Measurements from ENCODE around the gene PGP.

The PGP gene

DNA sequence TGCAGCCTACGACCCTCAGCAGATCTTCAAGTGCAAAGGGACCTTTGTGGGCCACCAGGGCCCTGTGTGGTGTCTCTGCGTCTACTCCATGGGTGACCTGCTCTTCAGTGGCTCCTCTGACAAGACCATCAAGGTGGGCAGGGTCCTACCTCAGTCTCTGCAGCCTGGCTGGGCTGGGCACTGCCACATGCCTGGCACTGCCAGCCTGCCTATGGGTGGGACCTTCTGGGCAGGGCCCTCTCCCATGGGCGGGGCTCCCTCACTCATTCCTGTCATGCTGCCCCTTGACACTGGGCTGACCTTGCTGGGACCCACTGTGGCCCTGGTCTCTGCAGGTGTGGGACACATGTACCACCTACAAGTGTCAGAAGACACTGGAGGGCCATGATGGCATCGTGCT lies 40.7 kb downstream of the PGP start:
- Histone ChIP-seq H3K27ac (no peak overlapping the region), H3K9ac (ENCODE audit: insufficient read length) (no peak overlapping the region), H3K36me3 (ENCODE audit: insufficient read depth, low read length) (peaks cover 13% of the 10 kb centered on the region; the same call in 1 of the 2 replicates), H3K9me3 (ENCODE audit: low read depth, low read length) (no peaks in the 10 kb centered on the region), H3K4me3 (no peak overlapping the region)
- TF ChIP-seq FOXP2 (optimal IDR thresholded peaks at IDR 0.05; ENCODE audit: control extremely low read depth, extremely low read length, insufficient read depth) (no peak), POLR2AphosphoS5 (IDR thresholded peaks at IDR 0.05; ENCODE audit: borderline replicate concordance, low read depth, low read length) (no peak), EZH2 (IDR thresholded peaks at IDR 0.05) (no peak)
- no peak for DNase-seq (ENCODE audit: low read depth, low spot score)

DNA sequence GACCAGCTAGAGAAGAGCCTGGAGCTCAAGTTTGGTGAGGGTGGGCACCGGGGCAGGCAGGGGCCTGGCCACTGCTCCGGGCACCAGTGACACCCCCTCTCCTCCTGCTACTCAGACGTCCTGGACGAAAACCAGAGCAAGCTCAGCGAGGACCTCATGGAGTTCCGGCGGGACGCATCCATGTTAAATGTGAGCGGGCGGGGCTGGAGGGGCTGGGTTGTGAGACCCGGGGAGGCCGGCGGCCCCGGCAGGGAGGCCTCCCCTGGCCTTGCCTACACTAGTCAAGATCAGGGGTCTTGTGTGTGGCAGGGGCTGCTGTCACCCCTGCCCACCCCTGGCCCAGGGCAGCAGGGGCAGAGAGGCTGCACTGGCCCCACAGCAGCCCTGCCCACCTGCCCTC lies 41.3 kb downstream of the PGP start:
- Histone ChIP-seq H3K27ac (no peak overlapping the region), H3K9ac (ENCODE audit: insufficient read length) (no peak overlapping the region), H3K4me3 (no peak overlapping the region), H3K36me3 (ENCODE audit: insufficient read depth, low read length) (peaks cover 13% of the 10 kb centered on the region; the same call in 1 of the 2 replicates), H3K9me3 (ENCODE audit: low read depth, low read length) (no peaks in the 10 kb centered on the region)
- no peak for TF ChIP-seq FOXP2 (optimal IDR thresholded peaks at IDR 0.05; ENCODE audit: control extremely low read depth, extremely low read length, insufficient read depth)
- no peak for TF ChIP-seq POLR2AphosphoS5 (IDR thresholded peaks at IDR 0.05; ENCODE audit: borderline replicate concordance, low read depth, low read length)
- no peak for TF ChIP-seq EZH2 (IDR thresholded peaks at IDR 0.05)
- DNase-seq (ENCODE audit: low read depth, low spot score) = no peak

DNA sequence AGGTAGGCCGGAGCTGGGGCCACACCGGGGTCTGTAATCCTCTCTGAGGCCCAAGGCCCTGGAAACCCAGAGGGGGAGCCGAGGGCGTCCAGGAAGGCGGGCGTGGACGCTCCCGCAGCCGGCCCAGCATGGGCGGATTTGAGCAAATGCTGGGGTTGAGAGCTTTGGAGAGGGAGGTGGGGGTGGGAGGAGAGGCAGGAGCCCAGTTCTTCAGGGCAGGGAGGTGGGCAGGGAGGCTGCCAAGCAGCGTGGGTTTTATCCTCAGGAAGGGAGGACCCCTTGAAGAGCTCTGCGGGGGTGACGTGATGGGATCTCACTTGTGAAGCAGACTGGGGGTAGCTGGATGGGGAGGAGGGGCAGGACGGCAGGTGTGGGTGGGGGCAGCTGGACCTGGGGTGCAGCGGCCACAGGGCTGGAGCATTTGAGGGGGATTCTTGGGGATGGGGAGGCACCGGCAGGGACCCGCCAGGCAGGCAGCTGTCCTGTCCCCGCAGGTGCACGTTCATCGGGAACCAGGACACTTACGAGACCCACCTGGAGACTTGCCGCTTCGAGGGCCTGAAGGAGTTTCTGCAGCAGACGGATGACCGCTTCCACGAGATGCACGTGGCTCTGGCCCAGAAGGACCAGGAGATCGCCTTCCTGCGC lies 41.8 kb downstream of the PGP start:
- TF ChIP-seq FOXP2 (optimal IDR thresholded peaks at IDR 0.05; ENCODE audit: control extremely low read depth, extremely low read length, insufficient read depth) = no peak
- no peak for TF ChIP-seq EZH2 (IDR thresholded peaks at IDR 0.05)
- TF ChIP-seq POLR2AphosphoS5 (IDR thresholded peaks at IDR 0.05; ENCODE audit: borderline replicate concordance, low read depth, low read length) = no peak

DNA sequence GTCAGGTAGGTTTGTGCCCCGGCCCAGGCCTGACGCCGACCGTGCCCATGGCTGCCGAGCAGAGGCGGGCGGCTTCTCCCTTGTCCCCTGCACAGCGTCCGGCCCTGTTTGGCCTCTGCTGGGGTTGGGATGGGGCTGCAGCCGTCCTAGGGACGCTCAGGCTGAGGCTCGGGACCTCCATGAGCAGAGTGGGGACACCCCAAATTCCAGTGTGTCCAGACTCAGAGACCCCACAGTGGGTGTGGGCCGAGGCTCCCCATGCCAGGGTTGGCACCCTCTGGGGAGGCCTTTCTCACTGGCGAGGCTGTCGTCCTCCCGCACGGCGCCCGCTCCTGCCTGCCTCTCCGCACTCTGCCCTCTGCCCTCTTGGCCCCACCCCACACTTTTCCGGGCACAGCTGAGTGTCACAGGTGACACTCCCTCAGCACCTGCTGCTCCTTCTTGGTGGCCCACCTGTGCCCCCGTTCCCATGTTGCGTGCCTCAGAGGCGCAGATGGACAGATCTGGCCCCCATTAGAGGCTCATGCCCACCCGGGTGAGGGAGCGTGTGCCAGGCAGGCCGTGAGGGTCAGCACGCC lies 43.0 kb downstream of the PGP start:
- no peak overlapping the region for H3K9ac ChIP-seq (ENCODE audit: insufficient read length)
- H3K27ac ChIP-seq = no peak overlapping the region
- TF ChIP-seq EZH2 (IDR thresholded peaks at IDR 0.05) (no peak), POLR2AphosphoS5 (IDR thresholded peaks at IDR 0.05; ENCODE audit: borderline replicate concordance, low read depth, low read length) (no peak), FOXP2 (optimal IDR thresholded peaks at IDR 0.05; ENCODE audit: control extremely low read depth, extremely low read length, insufficient read depth) (no peak)
- no peaks in the 10 kb centered on the region for H3K9me3 ChIP-seq (ENCODE audit: low read depth, low read length)
- no peak overlapping the region for H3K4me3 ChIP-seq
- H3K36me3 ChIP-seq (ENCODE audit: insufficient read depth, low read length) = peaks cover 19% of the 10 kb centered on the region; the same call in 1 of the 2 replicates
- DNase-seq (ENCODE audit: low read depth, low spot score) = no peak

More for the DNA sequence above, 41.8 kb downstream of the PGP start:
- H3K4me3 ChIP-seq = no peak overlapping the region
- H3K36me3 ChIP-seq (ENCODE audit: insufficient read depth, low read length) = peaks cover 18% of the 10 kb centered on the region; the same call in 1 of the 2 replicates
- H3K9me3 ChIP-seq (ENCODE audit: low read depth, low read length) = no peaks in the 10 kb centered on the region
- DNase-seq (ENCODE audit: low read depth, low spot score) = no peak
- no peak overlapping the region for H3K9ac ChIP-seq (ENCODE audit: insufficient read length)
- no peak overlapping the region for H3K27ac ChIP-seq

DNA sequence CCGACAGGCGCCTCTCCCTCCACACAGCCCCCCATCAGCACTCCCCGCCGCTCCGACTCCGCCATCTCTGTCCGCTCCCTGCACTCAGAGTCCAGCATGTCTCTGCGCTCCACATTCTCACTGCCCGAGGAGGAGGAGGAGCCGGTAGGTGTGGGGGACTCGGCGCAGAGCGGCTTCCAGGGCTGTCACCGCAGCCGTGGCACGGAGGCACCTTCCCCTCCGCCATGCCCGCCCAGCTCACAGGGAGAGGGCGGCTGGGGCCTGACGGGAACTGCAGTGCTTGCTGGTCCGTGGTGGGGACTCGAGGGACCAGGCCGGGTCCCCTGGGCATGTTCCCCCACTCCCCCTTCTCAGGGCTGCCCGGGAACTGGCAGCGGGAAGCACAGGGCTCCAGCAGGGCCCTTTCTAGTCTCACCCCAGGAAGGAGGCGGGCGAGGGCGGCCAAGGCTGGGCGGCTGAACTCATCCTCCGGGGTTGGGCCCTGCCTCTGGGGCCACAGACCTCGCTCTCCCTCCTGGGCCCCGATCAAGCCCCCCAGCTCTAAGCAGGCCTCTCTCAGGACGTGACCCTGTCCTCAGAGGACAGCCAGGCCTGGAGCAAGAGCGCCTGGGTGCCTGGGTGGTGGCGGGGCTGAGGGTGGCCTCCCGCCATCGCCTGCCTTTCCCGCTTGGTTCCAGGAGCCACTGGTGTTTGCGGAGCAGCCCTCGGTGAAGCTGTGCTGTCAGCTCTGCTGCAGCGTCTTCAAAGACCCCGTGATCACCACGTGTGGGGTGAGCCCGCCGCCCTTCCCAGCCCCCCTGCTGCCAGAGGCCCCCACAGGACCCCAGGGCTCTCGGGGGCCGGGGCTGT lies 43.8 kb downstream of the PGP start:
- H3K36me3 ChIP-seq (ENCODE audit: insufficient read depth, low read length) = peaks cover 16% of the 10 kb centered on the region; the same call in 1 of the 2 replicates

DNA sequence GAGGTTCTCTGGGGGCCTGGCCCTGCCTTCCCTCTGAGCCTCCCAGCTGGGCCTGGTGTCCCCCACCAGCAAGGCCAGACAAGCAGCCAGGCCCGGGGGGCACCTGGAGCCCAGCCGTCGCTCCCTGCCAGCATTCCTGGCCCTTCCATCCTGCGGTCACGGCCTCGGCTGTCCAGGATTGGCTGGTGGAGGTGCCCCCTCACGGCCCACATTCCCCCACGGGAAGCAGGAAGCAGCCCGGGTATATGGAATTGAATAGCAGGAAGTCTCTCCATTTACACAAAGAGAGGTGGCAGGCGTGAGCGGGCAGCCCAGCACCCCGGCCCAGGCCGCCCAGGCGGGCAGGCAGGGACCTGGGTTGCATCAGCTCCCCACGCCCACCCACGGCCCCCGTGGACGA lies 44.6 kb downstream of the PGP start:
- no peak overlapping the region for H3K9ac ChIP-seq (ENCODE audit: insufficient read length)
- H3K27ac ChIP-seq = no peak overlapping the region
- no peaks in the 10 kb centered on the region for H3K9me3 ChIP-seq (ENCODE audit: low read depth, low read length)
- DNase-seq (ENCODE audit: low read depth, low spot score) = no peak
- TF ChIP-seq FOXP2 (optimal IDR thresholded peaks at IDR 0.05; ENCODE audit: control extremely low read depth, extremely low read length, insufficient read depth) = no peak
- no peak for TF ChIP-seq EZH2 (IDR thresholded peaks at IDR 0.05)
- no peak for TF ChIP-seq POLR2AphosphoS5 (IDR thresholded peaks at IDR 0.05; ENCODE audit: borderline replicate concordance, low read depth, low read length)
- H3K4me3 ChIP-seq = no peak overlapping the region
- peaks cover 15% of the 10 kb centered on the region; the same call in 1 of the 2 replicates for H3K36me3 ChIP-seq (ENCODE audit: insufficient read depth, low read length)

More for the DNA sequence above, 43.8 kb downstream of the PGP start:
- H3K4me3 ChIP-seq = no peak overlapping the region
- H3K9me3 ChIP-seq (ENCODE audit: low read depth, low read length) = no peaks in the 10 kb centered on the region
- no peak for DNase-seq (ENCODE audit: low read depth, low spot score)
- no peak overlapping the region for H3K27ac ChIP-seq
- TF ChIP-seq FOXP2 (optimal IDR thresholded peaks at IDR 0.05; ENCODE audit: control extremely low read depth, extremely low read length, insufficient read depth) (no peak), EZH2 (IDR thresholded peaks at IDR 0.05) (no peak), POLR2AphosphoS5 (IDR thresholded peaks at IDR 0.05; ENCODE audit: borderline replicate concordance, low read depth, low read length) (no peak)
- no peak overlapping the region for H3K9ac ChIP-seq (ENCODE audit: insufficient read length)

DNA sequence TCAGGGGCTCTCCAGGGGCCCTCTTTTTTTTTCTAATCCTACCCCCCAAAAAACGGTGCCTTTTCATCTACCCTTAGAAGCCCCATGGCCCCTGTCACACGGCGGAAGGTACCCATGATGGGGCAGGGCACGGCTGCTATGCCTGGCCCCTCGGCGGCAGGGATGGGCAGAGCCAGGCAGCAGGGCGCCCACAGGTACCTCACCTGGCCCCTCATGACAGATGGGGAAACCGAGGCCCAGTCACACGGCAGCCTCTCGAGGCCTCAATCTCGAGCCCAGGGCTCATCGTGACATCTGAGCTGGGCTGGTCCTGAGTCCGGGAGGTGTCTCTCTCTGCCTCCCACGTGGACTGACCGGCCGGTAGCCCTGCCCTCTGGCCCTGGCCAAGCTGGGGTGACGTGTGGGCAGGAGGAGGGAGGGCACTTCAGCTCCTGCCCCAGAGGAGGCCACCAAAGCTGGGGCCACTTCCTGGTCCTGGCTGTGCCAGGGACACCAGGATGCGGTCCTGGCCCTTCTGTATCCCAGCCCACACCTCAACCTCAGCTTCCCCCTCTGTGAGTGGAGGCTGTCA lies 47.5 kb downstream of the PGP start:
- TF ChIP-seq POLR2AphosphoS5 (IDR thresholded peaks at IDR 0.05; ENCODE audit: borderline replicate concordance, low read depth, low read length) = no peak
- no peak for TF ChIP-seq EZH2 (IDR thresholded peaks at IDR 0.05)
- no peak for TF ChIP-seq FOXP2 (optimal IDR thresholded peaks at IDR 0.05; ENCODE audit: control extremely low read depth, extremely low read length, insufficient read depth)
- H3K36me3 ChIP-seq (ENCODE audit: insufficient read depth, low read length) = peaks cover 17% of the 10 kb centered on the region; the same call in 1 of the 2 replicates
- no peak overlapping the region for H3K9ac ChIP-seq (ENCODE audit: insufficient read length)
- DNase-seq (ENCODE audit: low read depth, low spot score) = no peak
- no peaks in the 10 kb centered on the region for H3K9me3 ChIP-seq (ENCODE audit: low read depth, low read length)
- H3K4me3 ChIP-seq = no peak overlapping the region
- no peak overlapping the region for H3K27ac ChIP-seq

Measured in SK-N-MC (cell line).